ENCODE measurements around the gene PSMB11. TPM values are rescaled to one million over a fixed set of nuclear protein-coding genes. Genes with fewer than 3 reads are reported as not detected.

PSMB11 gene
- total and polyA plus RNA-seq, 2 donors (not counting 3 experiments of a cell fraction or from before 2014, with no cell fraction given) = not detected

- peaks cover 27% of the 10 kb centered on the region for H3K79me2 ChIP-seq (ENCODE audit: control insufficient read depth, insufficient read depth, low read length)
- CTCF ChIA-PET = interaction anchor here (0.8 to 3.4 kb wide), 7 partner anchors 11 to 42 kb away, joined by 3 to 12 read pairs (median 5); partner anchors contain the start of gene CDH24
- peaks cover 15 to 21% of the 10 kb centered on the region in 2 experiments for H3K36me3 ChIP-seq (ENCODE audit: control insufficient read depth in 2 of 2, extremely low read depth in 1 of 2, insufficient read depth in 2 of 2, low read length in 2 of 2)
- POLR2A ChIA-PET = no interaction called here
- dilution Hi-C loops (cut with MboI; ENCODE audit: extremely low pct_ligation_motif_present, low sequenced_read_pairs) = no loop called here
- H3K9me3 ChIP-seq (replicated peaks; ENCODE audit: control insufficient read depth, insufficient read depth, low read length) = no peaks in the 10 kb centered on the region
- H4K20me1 ChIP-seq (replicated peaks; ENCODE audit: control insufficient read depth, extremely low read depth, insufficient read depth, low read length) = no peaks in the 10 kb centered on the region
- no peak overlapping the region for H3K27ac ChIP-seq (ENCODE audit: insufficient read depth, low read depth, low read length)
- TF ChIP-seq FOS (IDR thresholded peaks at IDR 0.05; ENCODE audit: borderline replicate concordance, insufficient read depth, low read length) = no peak
- no peak for TF ChIP-seq GATA2 (IDR thresholded peaks at IDR 0.05; ENCODE audit: insufficient read depth, insufficient read length, low read depth, low read length)
- TF ChIP-seq EZH2 (IDR thresholded peaks at IDR 0.05; ENCODE audit: borderline replicate concordance, low read depth, low read length, severe bottlenecking) = no peak
- TF ChIP-seq POLR2AphosphoS5 (IDR thresholded peaks at IDR 0.05; ENCODE audit: insufficient read depth, low read depth, low read length) = no peak
- no peak for TF ChIP-seq JUN (IDR thresholded peaks at IDR 0.05; ENCODE audit: borderline replicate concordance, insufficient read depth, insufficient read length, low read depth)
- no peak for TF ChIP-seq MYC (IDR thresholded peaks at IDR 0.05; ENCODE audit: low read depth, low read length)
- TF ChIP-seq, protein P1, sequence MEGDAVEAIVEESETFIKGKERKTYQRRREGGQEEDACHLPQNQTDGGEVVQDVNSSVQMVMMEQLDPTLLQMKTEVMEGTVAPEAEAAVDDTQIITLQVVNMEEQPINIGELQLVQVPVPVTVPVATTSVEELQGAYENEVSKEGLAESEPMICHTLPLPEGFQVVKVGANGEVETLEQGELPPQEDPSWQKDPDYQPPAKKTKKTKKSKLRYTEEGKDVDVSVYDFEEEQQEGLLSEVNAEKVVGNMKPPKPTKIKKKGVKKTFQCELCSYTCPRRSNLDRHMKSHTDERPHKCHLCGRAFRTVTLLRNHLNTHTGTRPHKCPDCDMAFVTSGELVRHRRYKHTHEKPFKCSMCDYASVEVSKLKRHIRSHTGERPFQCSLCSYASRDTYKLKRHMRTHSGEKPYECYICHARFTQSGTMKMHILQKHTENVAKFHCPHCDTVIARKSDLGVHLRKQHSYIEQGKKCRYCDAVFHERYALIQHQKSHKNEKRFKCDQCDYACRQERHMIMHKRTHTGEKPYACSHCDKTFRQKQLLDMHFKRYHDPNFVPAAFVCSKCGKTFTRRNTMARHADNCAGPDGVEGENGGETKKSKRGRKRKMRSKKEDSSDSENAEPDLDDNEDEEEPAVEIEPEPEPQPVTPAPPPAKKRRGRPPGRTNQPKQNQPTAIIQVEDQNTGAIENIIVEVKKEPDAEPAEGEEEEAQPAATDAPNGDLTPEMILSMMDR (IDR thresholded peaks at IDR 0.05; ENCODE audit: extremely low read depth in 1 of 2, insufficient read depth in 1 of 2, low read depth in 1 of 2, low read length in 2 of 2) = no peak
- TF ChIP-seq POLR2A (IDR thresholded peaks at IDR 0.05; ENCODE audit: low read depth, low read length) = no peak
- no peak for TF ChIP-seq MAX (IDR thresholded peaks at IDR 0.05; ENCODE audit: insufficient read depth, insufficient read length)
- DNase-seq (ENCODE audit: low read depth, low spot score) = no peak
- H3K27me3 ChIP-seq (ENCODE audit: control insufficient read depth in 2 of 2, insufficient read depth in 2 of 2, low read length in 2 of 2) = no peaks in the 10 kb centered on the region
- BruUV-seq (replicated peaks) = no TSS peak
- no peak overlapping the region for H3K4me2 ChIP-seq (ENCODE audit: insufficient read depth, low read length)
- peak; percentile 26 for FAIRE-seq
- H3K4me1 ChIP-seq (ENCODE audit: control insufficient read depth, extremely low read depth, insufficient read depth, low read length) = peaks cover 12% of the 10 kb centered on the region
- H3K4me3 ChIP-seq (replicated peaks in 1 of 3; ENCODE audit: insufficient read depth in 1 of 3, low read depth in 1 of 3, low read length in 3 of 3) = no peak overlapping the region
- H3K9ac ChIP-seq (replicated peaks; ENCODE audit: extremely low read depth, insufficient read depth, low read length) = no peak overlapping the region
- no peak overlapping the region for H2AFZ ChIP-seq (ENCODE audit: low read depth, low read length)
- intact Hi-C loops (cut with micrococcal nuclease) = no loop called here
- no peaks in the 10 kb centered on the region for H3K9me1 ChIP-seq (replicated peaks; ENCODE audit: control insufficient read depth, extremely low read depth, insufficient read depth, low read length)
Observed at GRCh38 chr14:23028799-23029198, 13.2 kb upstream of the PSMB11 start.
